ENCODE measurements around the gene EIF4G2. TPM values are rescaled to one million over a fixed set of nuclear protein-coding genes. Genes with fewer than 3 reads are reported as not detected.

The EIF4G2 gene
- total RNA-seq, 1 experiment from 2014 or later, result 812 TPM

- DNase-seq (ENCODE audit: low read depth), result no peak
Observed at GRCh38 chr11:10808235-10808552, 532 bp downstream of the EIF4G2 start.

- DNase-seq (ENCODE audit: low read depth), result peak; percentile 39
Observed at GRCh38 chr11:10807493-10808234, 1.1 kb downstream of the EIF4G2 start.

GRCh38 chr11:10806206-10806605 lies 2.5 kb downstream of the EIF4G2 start:
- no peak for DNase-seq (ENCODE audit: low read depth)

GRCh38 chr11:10805741-10806140 lies 3.0 kb downstream of the EIF4G2 start:
- DNase-seq (ENCODE audit: low read depth), result no peak

- DNase-seq (ENCODE audit: low read depth), result no peak
Observed at GRCh38 chr11:10803676-10804075, 5.0 kb downstream of the EIF4G2 start.

- no peak for DNase-seq (ENCODE audit: low read depth)
Observed at GRCh38 chr11:10800292-10800691, 8.4 kb downstream of the EIF4G2 start.

- no peak for DNase-seq (ENCODE audit: low read depth)
Observed at GRCh38 chr11:10798330-10798928, 10.3 kb downstream of the EIF4G2 start.

GRCh38 chr11:10797531-10797930 lies 11.2 kb downstream of the EIF4G2 start:
- no peak for DNase-seq (ENCODE audit: low read depth)

- no peak for DNase-seq (ENCODE audit: low read depth)
Observed at GRCh38 chr11:10797001-10797400, 11.7 kb downstream of the EIF4G2 start.

- DNase-seq (ENCODE audit: low read depth), result no peak
Observed at GRCh38 chr11:10796191-10796590, 12.5 kb downstream of the EIF4G2 start.

GRCh38 chr11:10793470-10794255 lies 15.1 kb downstream of the EIF4G2 start:
- DNase-seq (ENCODE audit: low read depth), result no peak

- DNase-seq (ENCODE audit: low read depth), result peak; percentile 84
Observed at GRCh38 chr11:10792385-10793068, 16.2 kb downstream of the EIF4G2 start.

GRCh38 chr11:10786451-10786850 lies 22.3 kb downstream of the EIF4G2 start:
- no peak for DNase-seq (ENCODE audit: low read depth)

GRCh38 chr11:10785146-10785474 lies 23.6 kb downstream of the EIF4G2 start:
- DNase-seq (ENCODE audit: low read depth), result no peak

- DNase-seq (ENCODE audit: low read depth), result peak; percentile 11
Observed at GRCh38 chr11:10784232-10785145, 24.2 kb downstream of the EIF4G2 start.

- no peak for DNase-seq (ENCODE audit: low read depth)
Observed at GRCh38 chr11:10780040-10780439, 28.7 kb downstream of the EIF4G2 start.

- DNase-seq (ENCODE audit: low read depth), result no peak
Observed at GRCh38 chr11:10779086-10779485, 29.6 kb downstream of the EIF4G2 start.

GRCh38 chr11:10778217-10778970 lies 30.3 kb downstream of the EIF4G2 start:
- DNase-seq (ENCODE audit: low read depth), result no peak

- DNase-seq (ENCODE audit: low read depth), result no peak
Observed at GRCh38 chr11:10777806-10778205, 30.9 kb downstream of the EIF4G2 start.

- DNase-seq (ENCODE audit: low read depth), result no peak
Observed at GRCh38 chr11:10777393-10777793, 31.3 kb downstream of the EIF4G2 start.

- no peak for DNase-seq (ENCODE audit: low read depth)
Observed at GRCh38 chr11:10774811-10775210, 33.9 kb downstream of the EIF4G2 start.

Measured in Daoy (cell line).